Measurements from ENCODE around the gene MAOA. TPM values are rescaled to one million over a fixed set of nuclear protein-coding genes. Genes with fewer than 3 reads are reported as not detected.

Gene MAOA
- total and polyA plus RNA-seq, 2 of the 13 experiments (the other 11 are each of a cell fraction or from before 2014, with no cell fraction given) = 13.4 to 14.7 TPM

DNA sequence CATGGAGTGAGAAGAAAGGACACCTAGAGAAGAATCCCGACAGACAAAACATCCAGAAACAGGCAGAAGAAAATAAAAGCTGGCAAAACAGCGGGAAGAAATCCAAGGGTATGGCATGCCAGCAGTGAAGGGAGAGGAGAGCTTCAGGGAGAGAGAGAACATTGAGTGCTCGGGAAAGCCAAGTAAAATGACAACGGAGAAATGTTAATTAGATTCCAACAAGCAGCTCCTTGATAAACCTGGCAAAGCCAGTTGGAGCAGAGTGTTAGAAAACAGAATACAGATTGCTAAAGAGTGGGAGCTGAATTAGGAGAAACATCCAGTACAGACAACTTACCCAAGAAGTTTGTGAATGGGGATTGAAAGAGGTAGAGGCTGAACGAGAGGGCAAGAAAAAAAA, 40.4 kb upstream of the MAOA start (continued):
- TF ChIP-seq, protein P1, sequence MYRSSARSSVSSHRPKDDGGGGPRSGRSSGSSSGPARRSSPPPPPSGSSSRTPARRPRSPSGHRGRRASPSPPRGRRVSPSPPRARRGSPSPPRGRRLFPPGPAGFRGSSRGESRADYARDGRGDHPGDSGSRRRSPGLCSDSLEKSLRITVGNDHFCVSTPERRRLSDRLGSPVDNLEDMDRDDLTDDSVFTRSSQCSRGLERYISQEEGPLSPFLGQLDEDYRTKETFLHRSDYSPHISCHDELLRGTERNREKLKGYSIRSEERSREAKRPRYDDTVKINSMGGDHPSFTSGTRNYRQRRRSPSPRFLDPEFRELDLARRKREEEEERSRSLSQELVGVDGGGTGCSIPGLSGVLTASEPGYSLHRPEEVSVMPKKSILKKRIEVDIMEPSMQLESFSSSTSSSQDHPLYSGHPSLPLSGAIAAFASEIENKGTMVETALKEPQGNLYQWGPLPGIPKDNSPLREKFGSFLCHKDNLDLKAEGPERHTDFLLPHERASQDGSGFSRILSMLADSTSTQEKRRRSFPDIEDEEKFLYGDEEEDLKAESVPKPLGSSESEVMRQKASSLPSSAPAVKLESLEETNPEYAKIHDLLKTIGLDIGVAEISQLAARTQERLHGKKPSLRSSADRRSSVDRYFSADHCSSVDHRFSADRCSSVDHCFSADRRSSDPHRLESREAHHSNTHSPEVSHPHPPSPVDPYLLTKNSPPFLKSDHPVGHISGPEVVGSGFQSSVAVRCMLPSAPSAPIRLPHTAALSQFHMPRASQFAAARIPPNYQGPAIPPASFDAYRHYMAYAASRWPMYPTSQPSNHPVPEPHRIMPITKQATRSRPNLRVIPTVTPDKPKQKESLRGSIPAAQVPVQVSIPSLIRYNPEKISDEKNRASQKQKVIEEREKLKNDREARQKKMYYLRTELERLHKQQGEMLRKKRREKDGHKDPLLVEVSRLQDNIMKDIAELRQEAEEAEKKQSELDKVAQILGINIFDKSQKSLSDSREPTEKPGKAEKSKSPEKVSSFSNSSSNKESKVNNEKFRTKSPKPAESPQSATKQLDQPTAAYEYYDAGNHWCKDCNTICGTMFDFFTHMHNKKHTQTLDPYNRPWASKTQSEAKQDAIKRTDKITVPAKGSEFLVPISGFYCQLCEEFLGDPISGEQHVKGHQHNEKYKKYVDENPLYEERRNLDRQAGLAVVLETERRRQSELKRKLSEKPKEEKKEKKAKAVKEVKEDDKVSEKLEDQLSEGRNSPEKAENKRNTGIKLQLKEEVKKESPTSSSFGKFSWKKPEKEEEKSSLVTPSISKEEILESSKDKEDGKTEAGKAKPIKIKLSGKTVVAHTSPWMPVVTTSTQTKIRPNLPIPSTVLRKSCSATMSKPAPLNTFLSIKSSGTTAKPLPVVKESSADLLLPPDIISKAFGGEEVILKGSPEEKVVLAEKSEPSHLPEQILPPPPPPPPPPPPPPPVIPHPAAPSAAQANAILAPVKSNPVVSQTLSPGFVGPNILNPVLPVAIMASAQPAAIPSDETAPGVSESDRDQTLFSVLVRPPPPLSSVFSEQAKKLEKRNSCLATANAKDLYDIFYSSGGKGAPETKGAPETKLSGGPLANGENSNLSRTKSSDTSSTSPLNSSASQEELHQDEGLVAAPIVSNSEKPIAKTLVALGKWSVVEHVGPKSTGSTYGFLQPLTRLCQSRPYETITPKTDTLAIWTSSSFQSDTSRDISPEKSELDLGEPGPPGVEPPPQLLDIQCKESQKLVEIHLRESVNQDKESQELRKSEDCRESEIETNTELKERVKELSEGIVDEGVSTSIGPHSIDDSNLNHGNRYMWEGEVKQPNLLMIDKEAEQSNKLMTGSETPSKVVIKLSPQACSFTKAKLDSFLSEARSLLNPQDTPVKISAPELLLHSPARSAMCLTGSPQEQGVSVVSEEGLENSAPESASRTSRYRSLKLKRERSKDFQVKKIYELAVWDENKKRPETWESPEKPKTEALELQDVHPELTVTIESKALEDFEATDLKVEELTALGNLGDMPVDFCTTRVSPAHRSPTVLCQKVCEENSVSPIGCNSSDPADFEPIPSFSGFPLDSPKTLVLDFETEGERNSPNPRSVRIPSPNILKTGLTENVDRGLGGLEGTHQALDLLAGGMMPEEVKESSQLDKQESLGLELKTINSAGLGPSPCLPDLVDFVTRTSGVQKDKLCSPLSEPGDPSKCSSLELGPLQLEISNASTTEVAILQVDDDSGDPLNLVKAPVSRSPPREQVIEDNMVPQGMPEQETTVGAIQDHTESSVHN (CRISPR knock-in tag; IDR thresholded peaks at IDR 0.05) = no peak

GRCh38 chrX:43618366-43619205, 37.5 kb upstream of the MAOA start:
- intact Hi-C loops (cut with micrococcal nuclease; ENCODE audit: unreplicated experiment) = loop anchor here (1.0 kb wide), 1 partner anchor 36 kb away; no protein-coding TSS in a partner anchor
- ChIA-PET CTCF (ENCODE audit: low intra/inter-chr PET ratio, low total read pairs) (no interaction called here), POLR2A (no interaction called here)
- TF ChIP-seq NCOA1 (CRISPR knock-in tag; IDR thresholded peaks at IDR 0.05) (no peak), ZNF235 (CRISPR knock-in tag; IDR thresholded peaks at IDR 0.05; ENCODE audit: borderline replicate concordance) (no peak), ZFP90 (CRISPR knock-in tag; IDR thresholded peaks at IDR 0.05; ENCODE audit: borderline replicate concordance) (no peak), ZNF484 (CRISPR knock-in tag; IDR thresholded peaks at IDR 0.05; ENCODE audit: borderline replicate concordance, low read depth) (no peak), ZNF7 (CRISPR knock-in tag; IDR thresholded peaks at IDR 0.05) (no peak), ZBTB10 (CRISPR knock-in tag; IDR thresholded peaks at IDR 0.05; ENCODE audit: borderline replicate concordance) (no peak)

More at GRCh38 chrX:43618366-43619205, 37.5 kb upstream of the MAOA start:
- BruUV-seq (replicated peaks) = no TSS peak
- no peaks in the 10 kb centered on the region for H3K36me3 ChIP-seq (replicated peaks in 1 of 2; ENCODE audit: control insufficient read depth in 1 of 2, insufficient read depth in 2 of 2, low read length in 2 of 2)
- FAIRE-seq = peak; percentile 56
- H3K79me2 ChIP-seq (ENCODE audit: insufficient read depth, low read length) = no peaks in the 10 kb centered on the region
- no peaks in the 10 kb centered on the region for H3K9me3 ChIP-seq (ENCODE audit: low read length)
- H3K4me2 ChIP-seq (ENCODE audit: low read depth, low read length) = peak overlapping the region; percentile 58
- H3K27me3 ChIP-seq (ENCODE audit: control insufficient read depth in 1 of 2, insufficient read depth in 2 of 2, low read length in 2 of 2) = no peaks in the 10 kb centered on the region
- peak; percentile 87 for ATAC-seq
- DNase-seq (ENCODE audit: low spot score) = peak; percentile 40
- peaks cover 31% of the 10 kb centered on the region for H3K4me1 ChIP-seq (ENCODE audit: insufficient read depth, low read length)
- in situ Hi-C loops (cut with HindIII; ENCODE audit: extremely low pct_ligation_motif_present, low pct_unique_long_range_greater_than_20kb) = no loop called here
- WGBS (ENCODE audit: low lambda C conversion rate) = 34% methylated on average over 3 of the region's 3 CpGs
- H3K9ac ChIP-seq (ENCODE audit: insufficient read depth, low read depth, low read length) = no peak overlapping the region
- H3K27ac ChIP-seq (ENCODE audit: extremely low read length, insufficient read depth, low read length) = peak overlapping the region; percentile 51
- H2AFZ ChIP-seq (ENCODE audit: low read length) = no peak overlapping the region
- no peak overlapping the region for H3K4me3 ChIP-seq (replicated peaks in 1 of 3; ENCODE audit: insufficient read depth in 1 of 3, low read depth in 2 of 3, low read length in 3 of 3)
- H4K20me1 ChIP-seq (ENCODE audit: insufficient read depth, low read length) = no peaks in the 10 kb centered on the region
